Superior temporal gyrus (tissue), 1 donor: ENCODE results near the gene WFIKKN1.

Experiments used
- DNase-seq: peaks from one replicate; pipeline ENCODE4 v3.0.0-alpha.2; 2016; ENCODE audit errors: extremely low spot score

WFIKKN1 gene, protein sequence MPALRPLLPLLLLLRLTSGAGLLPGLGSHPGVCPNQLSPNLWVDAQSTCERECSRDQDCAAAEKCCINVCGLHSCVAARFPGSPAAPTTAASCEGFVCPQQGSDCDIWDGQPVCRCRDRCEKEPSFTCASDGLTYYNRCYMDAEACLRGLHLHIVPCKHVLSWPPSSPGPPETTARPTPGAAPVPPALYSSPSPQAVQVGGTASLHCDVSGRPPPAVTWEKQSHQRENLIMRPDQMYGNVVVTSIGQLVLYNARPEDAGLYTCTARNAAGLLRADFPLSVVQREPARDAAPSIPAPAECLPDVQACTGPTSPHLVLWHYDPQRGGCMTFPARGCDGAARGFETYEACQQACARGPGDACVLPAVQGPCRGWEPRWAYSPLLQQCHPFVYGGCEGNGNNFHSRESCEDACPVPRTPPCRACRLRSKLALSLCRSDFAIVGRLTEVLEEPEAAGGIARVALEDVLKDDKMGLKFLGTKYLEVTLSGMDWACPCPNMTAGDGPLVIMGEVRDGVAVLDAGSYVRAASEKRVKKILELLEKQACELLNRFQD

DNA sequence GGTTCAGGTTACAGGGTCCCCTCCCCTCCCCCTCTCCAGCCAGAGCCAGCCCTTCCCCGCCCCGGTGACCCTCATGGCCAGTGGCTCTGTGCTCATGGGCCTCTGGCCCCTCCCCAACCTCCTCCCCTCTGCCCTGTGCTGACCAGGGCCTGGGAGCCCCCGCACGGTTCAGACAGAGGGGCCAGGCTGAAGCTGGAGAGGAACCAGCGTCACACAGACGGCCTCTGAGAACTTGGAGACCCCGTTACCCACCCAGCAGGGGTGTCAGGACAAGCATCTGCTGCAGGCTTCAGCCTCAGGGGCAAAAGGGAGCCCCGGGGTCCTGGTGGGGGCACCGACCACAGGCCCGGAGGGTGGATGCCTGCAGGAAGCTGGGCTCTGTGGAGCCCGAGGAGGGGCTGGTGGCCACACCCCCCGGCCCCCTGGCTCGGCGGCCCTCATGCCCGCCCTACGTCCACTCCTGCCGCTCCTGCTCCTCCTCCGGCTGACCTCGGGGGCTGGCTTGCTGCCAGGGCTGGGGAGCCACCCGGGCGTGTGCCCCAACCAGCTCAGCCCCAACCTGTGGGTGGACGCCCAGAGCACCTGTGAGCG, at the start of gene WFIKKN1:
Gene WFIKKN1, plus strand, starts transcription at position 171 of the 591 bp plus-strand sequence. Its CDS starts 269 bp downstream, at position 440.
- no peak for DNase-seq

DNA sequence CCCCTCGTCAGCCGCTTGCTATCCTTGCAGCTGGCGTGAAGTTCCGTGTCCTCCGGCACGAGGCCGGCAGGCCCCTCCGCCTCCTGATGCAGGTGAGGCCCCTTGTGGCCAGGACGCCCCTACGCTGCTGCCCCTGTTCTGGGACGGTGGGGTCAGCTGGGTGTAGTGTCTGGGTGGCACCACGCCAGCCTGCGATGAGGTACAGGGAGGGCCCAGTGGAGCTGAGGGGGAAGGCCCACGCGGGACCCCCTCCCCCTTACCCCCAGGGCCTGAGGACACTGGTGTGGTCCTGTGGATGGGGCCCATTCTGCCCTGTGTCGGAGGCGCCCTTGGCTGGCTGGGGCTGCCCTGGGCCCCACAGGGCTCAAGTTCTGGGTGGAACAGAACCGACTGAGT, 48.6 kb upstream of the WFIKKN1 start:
- no peak for DNase-seq

DNA sequence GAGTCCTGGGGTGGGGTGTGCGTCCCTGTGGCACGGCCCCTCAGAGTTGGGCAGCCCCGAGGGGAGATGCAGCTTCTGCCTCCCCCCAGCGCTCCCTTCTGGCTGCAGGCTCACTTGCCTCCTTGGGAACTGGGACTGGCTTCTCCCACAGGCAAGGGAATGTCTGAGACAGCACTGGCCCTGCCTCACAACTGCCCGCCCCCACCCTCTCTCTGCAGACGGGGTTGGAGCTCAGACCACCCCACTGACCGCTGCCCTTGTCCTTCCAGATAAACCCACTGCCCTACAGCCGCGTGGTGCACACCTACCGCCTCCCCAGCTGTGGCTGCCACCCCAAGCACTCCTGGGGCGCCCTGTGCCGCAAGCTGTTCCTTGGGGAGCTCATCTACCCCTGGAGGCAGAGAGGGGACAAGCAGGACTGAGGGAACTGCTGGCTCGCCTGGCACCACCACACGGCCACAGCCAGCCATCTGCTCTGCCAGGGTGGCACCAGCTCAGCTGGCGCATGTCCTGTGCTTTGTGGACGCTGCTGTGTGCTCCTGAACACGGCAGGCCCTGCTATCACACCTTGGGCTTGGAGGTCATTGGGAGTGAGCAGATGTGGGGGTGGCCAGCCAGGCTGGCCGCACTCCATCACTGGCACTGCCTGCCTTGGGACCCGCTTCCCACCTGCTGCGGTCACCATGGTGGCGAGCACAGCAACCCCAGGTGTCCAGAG, 48.0 kb upstream of the WFIKKN1 start:
- DNase-seq, result no peak

DNA sequence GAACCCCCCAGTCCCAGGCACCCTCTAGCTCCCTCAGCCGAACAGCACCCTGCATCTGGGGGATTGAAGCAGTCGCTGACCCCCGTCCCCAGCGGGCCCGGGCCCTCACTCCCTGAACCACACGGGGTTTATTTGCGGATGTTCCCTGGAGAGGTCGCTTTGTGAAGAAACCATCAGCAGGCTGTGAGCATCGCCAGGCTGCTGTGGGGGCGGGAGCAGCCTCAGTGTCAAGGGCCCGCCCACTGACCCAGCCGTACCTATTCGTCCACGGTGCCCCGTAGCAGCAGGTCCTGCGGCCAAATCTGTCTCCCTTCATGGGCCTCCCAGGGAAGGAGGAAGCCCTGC, 47.3 kb upstream of the WFIKKN1 start:
- no peak for DNase-seq

DNA sequence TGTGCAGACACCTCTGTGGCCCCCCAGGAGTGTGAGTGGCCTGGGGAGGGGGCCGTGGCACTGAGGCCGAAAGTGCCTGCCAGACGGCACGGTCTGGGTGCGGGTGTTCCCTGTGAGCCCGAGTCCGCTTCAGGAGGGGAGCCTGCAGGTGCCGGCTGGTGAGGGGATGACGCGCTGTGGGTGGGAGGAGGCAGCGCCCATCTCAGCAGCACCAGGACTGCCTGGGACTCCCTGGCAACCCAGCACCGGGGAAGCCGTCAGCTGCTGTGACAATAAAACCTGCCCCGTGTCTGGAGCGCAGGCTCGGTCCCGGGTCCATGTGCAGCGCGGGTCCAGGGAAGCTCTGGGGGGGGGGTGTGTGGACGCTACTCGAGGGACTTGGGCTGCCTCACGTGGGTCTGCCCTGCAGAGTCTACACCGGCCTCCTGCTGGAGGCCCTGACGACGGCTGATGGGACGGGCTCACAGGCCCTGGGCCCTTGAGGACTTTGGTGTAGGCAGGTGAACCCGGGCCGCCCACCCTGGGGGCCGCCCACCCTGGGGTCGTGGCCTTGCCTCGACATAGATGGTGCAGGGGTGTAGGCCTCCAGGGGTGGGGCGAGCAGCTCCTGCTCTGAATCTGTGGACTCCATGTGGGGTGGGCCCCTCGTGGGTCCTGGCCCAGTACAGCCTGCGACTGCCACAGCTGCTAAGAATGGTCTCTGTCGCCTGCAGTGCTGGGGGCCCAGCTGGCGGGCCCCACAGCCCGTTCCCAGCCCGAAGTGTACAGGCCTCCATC, 46.8 kb upstream of the WFIKKN1 start:
- DNase-seq, result no peak

DNA sequence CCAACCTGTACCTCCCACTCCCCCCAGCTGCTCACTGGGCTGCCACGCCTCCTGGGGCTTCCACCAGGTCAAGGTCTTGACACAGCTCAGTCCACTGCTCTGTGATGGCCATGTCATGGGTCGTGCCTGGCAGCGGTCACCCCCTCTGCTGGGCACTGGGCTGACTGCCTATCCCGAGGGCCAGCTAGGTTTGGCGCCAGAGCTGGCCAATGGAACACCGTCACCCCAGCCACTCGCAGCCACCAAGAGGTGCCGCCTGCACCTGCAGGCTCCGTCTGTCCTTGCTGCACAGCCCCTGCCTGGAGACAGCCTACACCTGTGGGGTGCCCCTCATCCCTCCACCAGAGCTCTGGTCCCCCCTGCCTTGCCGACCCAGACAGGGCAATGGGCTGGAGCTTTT, 45.4 kb upstream of the WFIKKN1 start:
- DNase-seq, result no peak

DNA sequence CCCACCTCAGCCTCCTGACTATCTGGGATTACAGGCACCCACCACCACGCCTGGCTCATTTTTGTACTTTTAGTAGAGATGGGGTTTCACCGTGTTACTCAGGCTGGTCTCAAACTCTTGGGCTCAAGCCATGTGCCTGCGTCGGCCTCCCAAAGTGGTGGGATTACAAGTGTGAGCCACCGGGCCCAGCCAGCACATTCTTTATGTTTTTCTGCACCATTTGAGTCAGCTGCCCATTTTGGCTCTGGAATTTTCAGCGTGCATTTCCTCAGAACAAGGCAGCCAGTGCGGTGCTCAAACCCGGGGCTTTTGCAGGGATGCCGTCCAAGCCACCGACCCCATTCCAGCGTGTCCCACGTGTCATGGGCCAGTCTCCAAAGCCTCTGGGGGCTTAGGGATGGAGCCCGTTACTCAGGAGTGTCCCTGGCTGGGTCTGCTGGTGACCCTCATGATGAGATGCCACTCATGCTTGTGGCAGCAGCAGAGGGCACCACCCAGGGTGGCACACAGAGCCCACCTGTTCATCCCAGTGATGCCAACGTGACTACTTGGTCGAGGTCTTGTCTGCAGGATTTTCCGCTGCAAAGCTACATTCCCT, 44.6 kb upstream of the WFIKKN1 start:
- DNase-seq, result no peak

DNA sequence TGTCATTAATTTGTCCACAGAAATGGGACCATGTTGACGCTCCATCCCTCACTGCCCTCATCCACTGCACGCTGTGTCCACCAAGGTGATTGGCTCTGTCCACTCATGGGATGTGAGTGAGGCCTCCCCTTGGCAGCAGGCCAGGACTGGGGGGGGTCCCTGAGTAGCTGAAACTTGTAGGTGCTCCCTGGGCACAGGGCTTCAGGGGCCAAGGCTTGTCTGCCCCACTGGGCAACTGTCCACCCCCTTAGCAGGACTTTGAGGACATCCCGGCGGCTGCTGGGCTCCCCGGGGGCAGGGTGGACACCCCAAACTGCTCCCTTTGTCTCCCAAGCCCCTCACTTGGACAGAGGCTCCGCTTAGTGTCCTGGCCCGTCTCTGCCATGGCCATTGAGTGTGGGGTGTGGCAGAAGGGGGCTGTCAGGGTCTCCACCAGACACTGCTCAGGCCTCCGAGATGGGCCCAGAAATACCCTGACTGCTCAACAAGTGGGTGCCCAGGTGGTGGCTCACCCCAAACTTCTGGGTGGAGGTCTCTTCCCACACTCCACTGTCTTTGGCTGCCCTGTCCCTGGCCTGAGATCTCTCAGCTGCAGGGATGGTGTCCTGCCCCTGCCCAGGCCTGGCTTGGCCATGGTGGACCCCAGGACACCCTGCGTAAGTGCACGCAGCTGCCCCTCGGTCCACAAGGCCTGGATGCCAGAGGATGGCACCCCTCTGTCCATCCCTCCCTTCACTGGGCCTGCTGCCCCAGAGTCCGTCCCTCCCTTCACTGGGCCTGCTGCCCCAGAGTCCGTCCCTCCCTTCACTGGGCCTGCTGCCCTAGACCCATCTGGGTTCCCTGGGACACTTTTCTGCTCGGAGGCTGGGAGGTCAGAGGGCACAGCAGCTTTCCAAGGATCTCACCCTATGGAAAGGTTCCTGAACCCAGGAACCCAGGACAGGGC, 43.9 kb upstream of the WFIKKN1 start:
- no peak for DNase-seq

DNA sequence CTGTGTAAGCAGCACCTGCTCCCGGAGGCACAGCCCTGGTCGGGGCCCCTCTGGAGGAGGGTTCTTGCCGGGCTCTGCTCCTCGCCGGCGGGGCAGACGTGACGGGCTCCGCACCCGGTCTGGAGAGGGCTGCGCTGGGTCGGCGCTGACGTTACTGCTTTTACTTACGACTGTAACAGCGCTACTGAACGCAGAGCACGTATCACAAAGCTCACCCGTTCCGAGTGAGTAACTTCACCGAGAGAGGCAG, 42.2 kb upstream of the WFIKKN1 start:
- DNase-seq, result no peak

DNA sequence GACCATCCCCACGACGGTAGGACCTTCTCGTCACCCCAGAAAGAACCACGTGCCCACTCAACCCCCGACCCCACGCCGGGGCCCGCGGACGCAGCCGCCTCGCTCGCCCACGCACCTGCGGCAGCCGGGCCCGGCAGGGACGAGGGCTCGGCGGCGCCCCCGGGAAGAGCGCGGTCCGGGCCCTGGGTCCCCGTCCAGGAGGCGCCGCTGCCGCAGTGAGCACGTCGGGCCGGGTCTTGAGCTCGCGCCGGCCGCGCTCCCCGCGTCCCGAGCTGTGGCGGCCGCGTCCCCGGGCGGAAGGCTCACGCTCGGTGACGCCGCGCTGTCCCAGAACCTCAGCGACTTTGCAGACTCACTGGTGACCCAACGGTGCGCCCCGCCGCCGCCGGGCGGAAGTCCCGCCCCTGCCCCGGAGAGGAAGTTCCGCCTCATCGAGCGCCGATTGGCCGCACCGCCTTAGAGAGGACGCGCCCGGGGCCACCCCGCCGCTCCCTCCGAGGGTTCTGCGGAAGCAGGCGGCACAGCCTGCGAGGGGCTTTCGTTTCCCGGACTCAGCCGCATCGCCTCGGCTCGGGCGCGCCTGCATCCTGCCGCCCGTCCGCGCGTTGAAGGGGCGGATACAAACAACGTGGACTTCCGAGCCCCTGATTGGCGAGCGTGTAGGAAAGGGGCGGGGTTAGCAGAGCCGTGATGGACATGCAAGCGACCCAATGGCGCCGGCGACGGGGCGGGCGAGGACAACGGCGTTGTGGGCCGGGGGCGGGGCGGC, 41.7 kb upstream of the WFIKKN1 start:
- peak; percentile 98 for DNase-seq

DNA sequence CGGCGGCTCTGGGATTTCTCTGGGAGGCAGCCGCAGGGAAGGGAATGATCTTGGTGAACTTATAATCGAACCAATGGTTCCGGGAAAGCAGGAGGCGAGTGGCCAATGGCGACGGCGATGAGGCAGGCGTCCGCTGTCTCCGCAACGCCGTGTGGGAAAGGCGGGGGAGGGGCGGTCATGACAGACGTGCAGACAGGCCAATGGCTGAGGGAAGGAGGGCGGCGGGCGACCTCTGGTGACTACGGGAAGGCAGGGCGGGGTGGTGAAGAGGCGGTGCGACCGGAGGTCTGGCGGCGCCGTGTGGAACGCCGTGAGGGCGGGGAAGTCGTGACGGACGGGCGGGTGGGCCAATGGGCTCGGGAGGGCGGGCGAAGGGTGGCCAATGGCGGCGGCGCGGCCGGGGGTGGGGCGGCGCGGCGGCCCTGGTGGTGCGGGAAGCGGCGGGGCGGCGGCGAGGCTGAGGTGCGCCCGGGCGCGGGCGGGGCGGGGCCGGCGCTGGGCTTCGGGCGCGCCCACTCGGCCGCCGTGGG, 41.1 kb upstream of the WFIKKN1 start, which contains the start of gene RAB40C:
Gene RAB40C, plus strand, starts transcription at position 409 of the 530 bp plus-strand sequence. CDS start 226 bp downstream, outside the sequence.
- DNase-seq, result peak; percentile 94

DNA sequence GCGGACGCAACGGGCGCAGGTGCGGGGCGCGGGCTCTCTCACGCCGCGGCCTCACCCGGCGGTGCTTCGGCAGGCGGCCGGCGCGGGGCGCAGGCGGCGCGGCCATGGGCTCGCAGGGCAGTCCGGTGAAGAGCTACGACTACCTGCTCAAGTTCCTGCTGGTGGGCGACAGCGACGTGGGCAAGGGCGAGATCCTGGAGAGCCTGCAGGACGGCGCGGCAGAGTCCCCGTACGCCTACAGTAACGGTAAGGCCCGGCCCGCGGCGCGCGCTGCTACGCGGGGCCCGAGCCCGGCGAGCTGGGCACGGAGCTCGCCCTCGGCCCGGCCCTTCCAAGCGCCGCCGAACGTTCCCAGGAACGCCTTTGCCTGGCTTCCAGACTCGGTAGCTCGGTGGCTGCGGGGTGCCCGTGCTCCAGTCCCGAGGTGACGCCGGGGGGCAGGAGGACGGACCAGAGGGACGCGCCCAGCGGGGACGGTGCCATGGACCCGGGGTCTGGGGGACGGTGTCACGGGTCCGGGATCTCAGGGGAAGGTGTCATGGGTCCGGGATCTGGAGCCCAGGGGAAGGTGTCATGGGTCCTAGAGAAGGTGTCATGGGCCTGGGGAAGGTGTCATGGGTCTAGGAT, 40.5 kb upstream of the WFIKKN1 start:
- DNase-seq, result no peak

DNA sequence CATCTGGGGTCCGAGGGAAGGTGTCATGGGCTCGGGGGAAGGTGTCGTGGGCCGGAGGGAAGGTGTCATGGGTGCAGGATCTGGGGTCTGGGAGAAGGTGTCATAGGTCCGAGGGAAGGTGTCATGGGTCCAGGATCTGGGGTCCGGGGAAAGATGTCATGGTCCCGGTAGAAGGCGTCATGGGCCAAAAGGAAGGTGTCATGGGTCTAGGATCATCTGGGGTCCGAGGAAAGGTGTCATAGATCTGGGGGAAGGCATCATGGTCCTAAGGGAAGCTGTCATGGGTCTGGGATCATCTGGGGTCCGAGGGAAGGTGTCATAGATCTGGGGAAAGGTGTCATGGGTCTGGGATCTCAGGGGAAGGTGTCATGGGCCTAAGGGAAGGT, 40.0 kb upstream of the WFIKKN1 start:
- DNase-seq, result no peak

DNA sequence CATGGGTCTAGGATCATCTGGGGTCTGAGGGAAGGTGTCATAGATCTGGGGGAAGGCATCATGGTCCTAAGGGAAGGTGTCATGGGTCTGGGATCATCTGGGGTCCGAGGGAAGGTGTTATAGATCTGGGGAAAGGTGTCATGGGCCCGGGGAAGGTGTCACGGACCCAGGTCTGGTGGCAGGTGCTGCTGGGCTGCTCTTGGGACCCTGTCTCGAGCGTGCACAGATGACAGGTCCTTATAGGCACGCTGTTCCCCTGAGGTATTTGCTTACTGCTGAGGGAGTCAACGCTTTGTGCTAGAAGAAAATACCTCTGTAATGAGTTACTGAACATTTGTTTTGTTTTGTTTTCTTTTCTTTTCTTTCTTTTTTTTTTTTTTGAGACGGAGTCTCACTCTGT, 39.6 kb upstream of the WFIKKN1 start:
- DNase-seq, result no peak

DNA sequence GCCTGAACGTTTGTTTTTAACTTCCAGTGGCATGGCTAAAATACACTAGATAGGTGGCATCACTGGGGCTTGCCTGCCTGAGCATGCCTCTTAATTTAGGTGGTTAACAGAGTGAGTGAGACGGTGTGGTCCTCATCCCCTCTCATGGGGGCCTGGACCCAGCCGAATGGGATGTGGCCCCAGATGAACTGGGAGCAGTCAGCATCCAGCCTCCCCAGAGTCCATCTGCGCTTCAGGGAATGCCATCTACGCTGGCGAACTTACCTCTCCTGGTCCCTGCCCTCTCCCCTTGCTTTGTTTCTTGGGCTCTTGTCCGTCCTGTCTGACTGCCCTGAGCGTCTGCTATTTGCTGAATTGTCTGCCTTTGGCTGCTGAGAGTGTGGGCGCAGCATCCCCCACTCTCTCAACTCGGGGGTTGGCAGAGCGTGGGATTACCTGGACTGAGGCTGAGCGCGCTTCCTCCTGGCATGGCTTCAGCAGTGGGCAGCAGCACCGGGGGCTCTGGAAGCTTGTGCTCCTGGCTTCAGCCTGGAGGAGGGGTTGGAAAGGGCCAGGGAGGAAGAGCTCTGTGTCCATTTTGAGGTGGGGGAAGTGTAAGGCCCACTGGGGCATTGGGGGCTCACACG, 38.8 kb upstream of the WFIKKN1 start:
- DNase-seq, result no peak

DNA sequence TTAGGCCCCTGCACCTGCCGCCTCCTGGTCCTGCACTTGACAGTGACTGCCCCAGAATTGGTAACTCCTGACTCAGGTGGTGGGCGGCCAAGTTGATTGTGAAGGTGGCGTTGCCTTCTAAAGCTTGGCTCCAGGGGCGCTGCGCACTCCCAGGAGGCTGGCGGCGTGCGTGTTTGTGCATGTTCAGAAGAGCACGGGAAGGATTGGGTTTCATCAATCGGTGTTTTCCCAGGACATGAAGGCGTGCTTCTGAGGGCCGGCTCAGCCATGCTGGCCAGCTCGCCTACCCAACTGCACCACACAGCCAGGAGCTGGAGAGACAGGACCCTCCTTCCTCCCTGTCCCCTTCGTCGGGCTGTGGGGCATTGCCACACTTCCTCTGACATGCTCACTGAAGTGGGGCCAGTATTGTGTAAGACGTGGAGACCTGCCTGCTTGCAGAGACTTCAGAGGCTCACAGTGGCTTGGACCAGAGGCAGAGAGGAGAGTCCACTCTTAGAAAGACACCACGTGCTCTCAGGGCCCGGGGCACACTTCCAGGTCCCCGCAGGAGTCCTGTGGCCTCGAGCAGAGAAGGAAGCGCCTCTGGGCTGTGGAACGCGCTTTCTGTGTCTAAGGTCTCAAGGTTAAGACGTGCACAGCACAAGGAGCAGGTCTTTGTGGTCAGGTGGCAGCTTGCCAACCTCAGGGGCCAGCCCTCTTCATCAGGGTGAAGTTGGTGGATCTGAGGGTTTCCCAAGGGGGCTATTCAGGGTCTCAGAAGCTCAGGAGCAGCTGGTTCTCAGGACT, 38.1 kb upstream of the WFIKKN1 start:
- no peak for DNase-seq

DNA sequence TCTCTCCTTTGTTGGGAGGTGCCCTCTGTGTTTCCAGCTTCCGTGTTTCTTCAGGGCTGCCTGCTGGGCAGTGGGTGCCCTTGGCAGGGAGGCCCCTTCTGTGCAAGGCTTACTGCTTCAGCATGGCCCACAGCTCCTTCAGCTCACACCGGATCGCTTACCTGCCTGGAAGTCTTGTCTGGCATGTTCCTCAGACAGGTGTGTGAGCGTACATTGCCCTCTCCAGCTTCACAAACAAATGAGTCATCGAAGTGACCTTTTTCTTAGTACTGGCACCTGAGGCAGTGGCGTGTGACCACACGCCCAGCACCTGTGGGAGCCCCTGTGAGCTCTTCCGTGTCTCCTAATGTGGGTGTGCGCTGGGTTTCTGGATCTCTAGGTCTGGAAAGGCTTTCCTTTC, 37.4 kb upstream of the WFIKKN1 start:
- no peak for DNase-seq

DNA sequence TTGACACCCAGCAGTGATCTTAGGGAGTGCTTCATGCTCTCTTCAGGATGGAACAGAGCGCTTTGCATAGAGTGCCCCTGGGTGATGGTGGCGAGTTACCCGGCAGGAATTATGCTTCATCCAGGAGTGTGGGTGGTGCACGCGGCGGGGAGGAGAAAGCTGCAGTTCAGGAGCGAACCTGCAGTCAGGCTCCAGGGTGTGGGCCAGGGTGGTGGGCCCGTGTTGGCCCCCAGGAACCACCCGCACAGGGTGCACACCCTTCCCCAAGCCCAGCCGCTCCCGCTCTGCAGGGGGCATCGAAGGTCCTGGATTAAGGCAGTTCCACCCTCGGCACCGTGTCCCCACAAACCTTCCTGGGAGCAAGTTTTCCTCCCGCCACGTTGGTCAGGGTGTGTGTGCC, 37.0 kb upstream of the WFIKKN1 start:
- no peak for DNase-seq
